Mesenchymal stem cell (in vitro differentiated cells and primary cell): Measurements from ENCODE around the gene GHR.

Experiments
- DNase-seq: peaks from one replicate; pipeline ENCODE4 v3.0.0-alpha.2; 2013
- H2AFZ ChIP-seq: one replicate; pipeline ENCODE4 v1.6.1; 2013; ENCODE audit warnings: low read depth, mild to moderate bottlenecking, control low read depth, inconsistent platforms, low read length, moderate library complexity
- H2AK5ac ChIP-seq: 2 replicates; pipeline ENCODE4 v1.6.1; 2013; ENCODE audit warnings: low read length, moderate library complexity, mild to moderate bottlenecking, inconsistent platforms; ENCODE audit not compliant: severe bottlenecking
- H2BK120ac ChIP-seq: one replicate; pipeline ENCODE4 v1.6.1; 2013; ENCODE audit warnings: low read depth, mild to moderate bottlenecking, inconsistent platforms, low read length, moderate library complexity
- H2BK12ac ChIP-seq, 2 experiments: one replicate each; pipeline ENCODE4 v1.6.1; 2013; ENCODE audit warnings: inconsistent platforms in 2 of 2, low read length in 2 of 2, mild to moderate bottlenecking in 2 of 2, moderate library complexity in 2 of 2, control low read depth in 1 of 2
- H2BK15ac ChIP-seq: one replicate; pipeline ENCODE4 v1.6.1; 2013; ENCODE audit warnings: mild to moderate bottlenecking, low read depth, inconsistent platforms; ENCODE audit not compliant: poor library complexity, severe bottlenecking
- H2BK5ac ChIP-seq: 2 replicates; pipeline ENCODE4 v1.6.1; 2013; ENCODE audit warnings: low read depth, mild to moderate bottlenecking, low read length, control low read depth, inconsistent platforms; ENCODE audit not compliant: poor library complexity, severe bottlenecking
- H3K14ac ChIP-seq, 2 experiments: one replicate each; pipeline ENCODE4 v1.6.1; 2013; ENCODE audit warnings: inconsistent platforms in 2 of 2, low read length in 2 of 2, control low read depth in 1 of 2, mild to moderate bottlenecking in 1 of 2, moderate library complexity in 1 of 2
- H3K18ac ChIP-seq, 2 experiments: one replicate each; pipeline ENCODE4 v1.6.1; 2013; ENCODE audit warnings: inconsistent platforms in 2 of 2, low read length in 2 of 2, control low read depth in 1 of 2, low read depth in 1 of 2, mild to moderate bottlenecking in 1 of 2
- H3K23ac ChIP-seq, 2 experiments: one replicate each; pipeline ENCODE4 v1.6.1; 2013; ENCODE audit warnings: inconsistent platforms in 2 of 2, low read length in 2 of 2, mild to moderate bottlenecking in 2 of 2, moderate library complexity in 2 of 2, control low read depth in 1 of 2
- H3K27ac ChIP-seq: 2 replicates; pipeline ENCODE4 v1.5.1; 2013; ENCODE audit warnings: mild to moderate bottlenecking, moderate library complexity, low read length, control low read depth, inconsistent platforms; ENCODE audit not compliant: poor library complexity, severe bottlenecking
- H3K27me3 ChIP-seq, 2 experiments: 2 replicates each; pipeline versions ENCODE4 v1.6.1 to v1.7.0; 2013; ENCODE audit warnings: low read length in 2 of 2, mild to moderate bottlenecking in 2 of 2, moderate library complexity in 2 of 2, control low read depth in 1 of 2, inconsistent platforms in 1 of 2; ENCODE audit not compliant: control insufficient read depth in 1 of 2, insufficient read depth in 1 of 2
- H3K36me3 ChIP-seq, 2 experiments: 2 replicates each; pipeline versions ENCODE4 v1.6.1 to v1.7.0; 2013; ENCODE audit warnings: low read length in 2 of 2, control low read depth in 1 of 2, inconsistent platforms in 1 of 2, low read depth in 1 of 2, mild to moderate bottlenecking in 1 of 2; ENCODE audit not compliant: insufficient read depth in 2 of 2, control insufficient read depth in 1 of 2
- H3K4ac ChIP-seq, 2 experiments: one replicate each; pipeline ENCODE4 v1.6.1; 2013; ENCODE audit warnings: inconsistent platforms in 2 of 2, low read length in 2 of 2, mild to moderate bottlenecking in 2 of 2, moderate library complexity in 2 of 2, control low read depth in 1 of 2, low read depth in 1 of 2
- H3K4me1 ChIP-seq: 2 replicates; pipeline ENCODE4 v1.6.1; 2013; ENCODE audit warnings: low read depth, low read length, control low read depth; ENCODE audit not compliant: control insufficient read depth, insufficient read depth
- H3K4me2 ChIP-seq: 2 replicates; pipeline ENCODE4 v1.6.1; 2013; ENCODE audit warnings: low read length, mild to moderate bottlenecking, inconsistent platforms; ENCODE audit not compliant: poor library complexity, severe bottlenecking
- H3K4me3 ChIP-seq, 2 experiments: 2 replicates each; pipeline versions ENCODE4 v1.5.1 to v1.7.0; 2013; ENCODE audit warnings: low read length in 2 of 2, mild to moderate bottlenecking in 2 of 2, control low read depth in 1 of 2, low read depth in 1 of 2; ENCODE audit not compliant: insufficient read depth in 1 of 2
- H3K79me1 ChIP-seq: replicated peaks from 2 replicates; pipeline ENCODE4 v1.6.1; 2013; ENCODE audit warnings: mild to moderate bottlenecking, control low read depth, low read length, inconsistent platforms; ENCODE audit not compliant: poor library complexity, severe bottlenecking
- H3K9ac ChIP-seq: 2 replicates; pipeline ENCODE4 v1.7.0; 2013; ENCODE audit warnings: mild to moderate bottlenecking, low read length, moderate library complexity
- H3K9me3 ChIP-seq: 2 replicates; pipeline ENCODE4 v1.7.0; 2013; ENCODE audit warnings: mild to moderate bottlenecking, low read length; ENCODE audit not compliant: control insufficient read depth
- H4K8ac ChIP-seq: one replicate; pipeline ENCODE4 v1.6.1; 2013; ENCODE audit warnings: inconsistent platforms, mild to moderate bottlenecking, low read length, moderate library complexity
- H4K91ac ChIP-seq: one replicate; pipeline ENCODE4 v1.6.1; 2013; ENCODE audit warnings: mild to moderate bottlenecking, low read length, inconsistent platforms
- WGBS: methylation state at CpG from one replicate; pipeline ENCODE4 v1.1.7; 2013; ENCODE audit warnings: mixed read lengths; 5-methylcytosine and 5-hydroxymethylcytosine counted together

Gene GHR

GRCh38 chr5:42490831-42491230, 67.6 kb downstream of the GHR start:
- Histone ChIP-seq H3K9me3 (no peaks in the 10 kb centered on the region), H2BK5ac (no peak overlapping the region), H3K4me3 (no peak overlapping the region), H2BK12ac (no peak overlapping the region), H3K36me3 (no peaks in the 10 kb centered on the region), H3K18ac (no peak overlapping the region), H3K4ac (no peak overlapping the region), H2AK5ac (no peak overlapping the region), H3K79me1 (no peaks in the 10 kb centered on the region), H3K23ac (no peak overlapping the region), H3K9ac (no peak overlapping the region), H3K4me2 (no peak overlapping the region), H2AFZ (no peak overlapping the region), H4K8ac (no peak overlapping the region), H2BK120ac (no peak overlapping the region), H3K27me3 (no peaks in the 10 kb centered on the region), H2BK15ac (no peak overlapping the region), H3K4me1 (no peaks in the 10 kb centered on the region), H4K91ac (no peak overlapping the region), H3K14ac (no peak overlapping the region), H3K27ac (no peak overlapping the region)
- DNase-seq = no peak
- WGBS = 85% methylated on average over 2 of the region's 2 CpGs

- Histone ChIP-seq H3K9me3 (no peaks in the 10 kb centered on the region), H2BK120ac (no peak overlapping the region), H4K91ac (no peak overlapping the region), H3K27me3 (no peaks in the 10 kb centered on the region), H2BK5ac (no peak overlapping the region), H2AK5ac (no peak overlapping the region), H3K36me3 (no peaks in the 10 kb centered on the region), H3K79me1 (no peaks in the 10 kb centered on the region), H2BK12ac (no peak overlapping the region), H3K4me3 (no peak overlapping the region), H3K14ac (no peak overlapping the region), H3K18ac (no peak overlapping the region), H3K4me2 (no peak overlapping the region), H2BK15ac (no peak overlapping the region), H3K27ac (no peak overlapping the region), H2AFZ (no peak overlapping the region), H3K23ac (no peak overlapping the region), H3K4ac (no peak overlapping the region), H3K4me1 (no peaks in the 10 kb centered on the region), H3K9ac (no peak overlapping the region), H4K8ac (no peak overlapping the region)
- peak; percentile 16 for DNase-seq
- WGBS = 45% methylated on average over 2 of the region's 3 CpGs
Measured at GRCh38 chr5:42491699-42492098, 68.5 kb downstream of the GHR start.

- Histone ChIP-seq H3K79me1 (no peaks in the 10 kb centered on the region), H3K9ac (no peak overlapping the region), H2BK5ac (no peak overlapping the region), H3K4ac (no peak overlapping the region), H3K4me2 (no peak overlapping the region), H2BK120ac (no peak overlapping the region), H3K23ac (no peak overlapping the region), H2BK15ac (no peak overlapping the region), H3K27ac (no peak overlapping the region), H2AK5ac (no peak overlapping the region), H4K8ac (no peak overlapping the region), H2BK12ac (no peak overlapping the region), H3K14ac (no peak overlapping the region), H3K4me3 (no peak overlapping the region), H2AFZ (no peak overlapping the region), H3K18ac (no peak overlapping the region), H3K36me3 (no peaks in the 10 kb centered on the region), H3K9me3 (no peaks in the 10 kb centered on the region), H3K27me3 (no peaks in the 10 kb centered on the region), H3K4me1 (no peaks in the 10 kb centered on the region), H4K91ac (no peak overlapping the region)
- DNase-seq = no peak
- 98% methylated on average over 3 of the region's 3 CpGs for WGBS
Measured at GRCh38 chr5:42492974-42493373, 69.7 kb downstream of the GHR start.

- Histone ChIP-seq H3K4me3 (no peak overlapping the region), H3K27me3 (no peaks in the 10 kb centered on the region), H3K27ac (no peak overlapping the region), H2BK5ac (no peak overlapping the region), H3K4ac (no peak overlapping the region), H2BK12ac (no peak overlapping the region), H3K18ac (no peak overlapping the region), H4K8ac (no peak overlapping the region), H2AFZ (no peak overlapping the region), H3K9me3 (no peaks in the 10 kb centered on the region), H2AK5ac (no peak overlapping the region), H3K9ac (no peak overlapping the region), H3K4me2 (no peak overlapping the region), H4K91ac (no peak overlapping the region), H2BK15ac (no peak overlapping the region), H3K4me1 (no peaks in the 10 kb centered on the region), H3K23ac (no peak overlapping the region), H3K14ac (no peak overlapping the region), H3K36me3 (no peaks in the 10 kb centered on the region), H3K79me1 (no peaks in the 10 kb centered on the region), H2BK120ac (no peak overlapping the region)
- DNase-seq = peak; percentile 58
- 62% methylated on average over 4 of the region's 4 CpGs for WGBS
Measured at GRCh38 chr5:42494414-42494813, 71.2 kb downstream of the GHR start.
